Measurements from ENCODE around the gene TSC22D2. TPM values are rescaled to one million over a fixed set of nuclear protein-coding genes. Genes with fewer than 3 reads are reported as not detected.

The TSC22D2 gene
- total RNA-seq, 2 donors from 2014 or later = 37.8 to 51.6 TPM

GRCh38 chr3:150450916-150451315, 42.8 kb downstream of the TSC22D2 start:
- DNase-seq (no peak), ATAC-seq (no peak)
- no peak overlapping the region for H3K4me3 Mint-ChIP-seq
- no peaks in the 10 kb centered on the region for H3K27me3 Mint-ChIP-seq
- no peaks in the 10 kb centered on the region for H3K36me3 Mint-ChIP-seq (ENCODE audit: low read depth)
- H3K27ac Mint-ChIP-seq = no peak overlapping the region
- peaks cover 27% of the 10 kb centered on the region for H3K4me1 Mint-ChIP-seq
- no peaks in the 10 kb centered on the region for H3K9me3 ChIP-seq (ENCODE audit: control insufficient read depth, low read length, poor library complexity, severe bottlenecking)

GRCh38 chr3:150451329-150452048, 43.4 kb downstream of the TSC22D2 start:
- no peaks in the 10 kb centered on the region for H3K36me3 Mint-ChIP-seq (ENCODE audit: low read depth)

GRCh38 chr3:150453353-150453752, 45.3 kb downstream of the TSC22D2 start:
- no peak for DNase-seq
- H3K36me3 Mint-ChIP-seq (ENCODE audit: low read depth) = no peaks in the 10 kb centered on the region
- no peaks in the 10 kb centered on the region for H3K27me3 Mint-ChIP-seq
- no peak overlapping the region for H3K4me3 Mint-ChIP-seq
- H3K27ac Mint-ChIP-seq = no peak overlapping the region
- peaks cover 13% of the 10 kb centered on the region for H3K4me1 Mint-ChIP-seq
- no peak for ATAC-seq
- H3K9me3 ChIP-seq (ENCODE audit: control insufficient read depth, low read length, poor library complexity, severe bottlenecking) = no peaks in the 10 kb centered on the region

More at GRCh38 chr3:150451329-150452048, 43.4 kb downstream of the TSC22D2 start:
- H3K9me3 ChIP-seq (ENCODE audit: control insufficient read depth, low read length, poor library complexity, severe bottlenecking) = no peaks in the 10 kb centered on the region
- no peaks in the 10 kb centered on the region for H3K27me3 Mint-ChIP-seq
- peaks cover 26% of the 10 kb centered on the region for H3K4me1 Mint-ChIP-seq
- no peak overlapping the region for H3K27ac Mint-ChIP-seq
- H3K4me3 Mint-ChIP-seq = no peak overlapping the region
- ATAC-seq (no peak), DNase-seq (no peak)

- ATAC-seq (no peak), DNase-seq (no peak)
- Mint-ChIP-seq H3K4me3 (no peak overlapping the region), H3K4me1 (peaks cover 11% of the 10 kb centered on the region), H3K27ac (peak overlapping the region; percentile 6), H3K27me3 (no peaks in the 10 kb centered on the region), H3K36me3 (ENCODE audit: low read depth) (no peaks in the 10 kb centered on the region)
- no peaks in the 10 kb centered on the region for H3K9me3 ChIP-seq (ENCODE audit: control insufficient read depth, low read length, poor library complexity, severe bottlenecking)
These were observed 46.0 kb downstream of the TSC22D2 start for GRCh38 chr3:150454085-150454484.

- peaks cover 7% of the 10 kb centered on the region for H3K4me1 Mint-ChIP-seq
- no peak overlapping the region for H3K4me3 Mint-ChIP-seq
- no peaks in the 10 kb centered on the region for H3K9me3 ChIP-seq (ENCODE audit: control insufficient read depth, low read length, poor library complexity, severe bottlenecking)
- ATAC-seq = no peak
- no peak overlapping the region for H3K27ac Mint-ChIP-seq
- no peak for DNase-seq
- no peaks in the 10 kb centered on the region for H3K36me3 Mint-ChIP-seq (ENCODE audit: low read depth)
- H3K27me3 Mint-ChIP-seq = no peaks in the 10 kb centered on the region
These were observed 46.5 kb downstream of the TSC22D2 start for GRCh38 chr3:150454622-150455021.

GRCh38 chr3:150455341-150455740, 47.2 kb downstream of the TSC22D2 start:
- ATAC-seq = no peak
- Mint-ChIP-seq H3K4me1 (peaks cover 6% of the 10 kb centered on the region), H3K27me3 (no peaks in the 10 kb centered on the region), H3K4me3 (no peak overlapping the region), H3K27ac (no peak overlapping the region), H3K36me3 (ENCODE audit: low read depth) (no peaks in the 10 kb centered on the region)
- no peak for DNase-seq
- H3K9me3 ChIP-seq (ENCODE audit: control insufficient read depth, low read length, poor library complexity, severe bottlenecking) = no peaks in the 10 kb centered on the region

- Mint-ChIP-seq H3K4me1 (peaks cover 3% of the 10 kb centered on the region), H3K36me3 (ENCODE audit: low read depth) (no peaks in the 10 kb centered on the region), H3K4me3 (no peak overlapping the region), H3K27me3 (no peaks in the 10 kb centered on the region), H3K27ac (no peak overlapping the region)
- no peak for ATAC-seq
- H3K9me3 ChIP-seq (ENCODE audit: control insufficient read depth, low read length, poor library complexity, severe bottlenecking) = no peaks in the 10 kb centered on the region
- no peak for DNase-seq
These were observed 49.9 kb downstream of the TSC22D2 start for GRCh38 chr3:150458001-150458400.

GRCh38 chr3:150460484-150460883, 52.4 kb downstream of the TSC22D2 start:
- no peaks in the 10 kb centered on the region for H3K4me1 Mint-ChIP-seq
- no peak for ATAC-seq
- H3K9me3 ChIP-seq (ENCODE audit: control insufficient read depth, low read length, poor library complexity, severe bottlenecking) = no peaks in the 10 kb centered on the region
- H3K36me3 Mint-ChIP-seq (ENCODE audit: low read depth) = no peaks in the 10 kb centered on the region
- no peak for DNase-seq
- no peaks in the 10 kb centered on the region for H3K27me3 Mint-ChIP-seq
- H3K27ac Mint-ChIP-seq = no peak overlapping the region
- H3K4me3 Mint-ChIP-seq = no peak overlapping the region

- no peaks in the 10 kb centered on the region for H3K9me3 ChIP-seq (ENCODE audit: control insufficient read depth, low read length, poor library complexity, severe bottlenecking)
- no peaks in the 10 kb centered on the region for H3K4me1 Mint-ChIP-seq
- peak overlapping the region; percentile 29 for H3K27ac Mint-ChIP-seq
- H3K4me3 Mint-ChIP-seq = no peak overlapping the region
- no peaks in the 10 kb centered on the region for H3K27me3 Mint-ChIP-seq
- no peaks in the 10 kb centered on the region for H3K36me3 Mint-ChIP-seq (ENCODE audit: low read depth)
- ATAC-seq (no peak), DNase-seq (no peak)
These were observed 53.3 kb downstream of the TSC22D2 start for GRCh38 chr3:150461399-150461798.

GRCh38 chr3:150462108-150462507, 54.0 kb downstream of the TSC22D2 start:
- DNase-seq = no peak
- H3K9me3 ChIP-seq (ENCODE audit: control insufficient read depth, low read length, poor library complexity, severe bottlenecking) = no peaks in the 10 kb centered on the region
- Mint-ChIP-seq H3K4me3 (no peak overlapping the region), H3K27ac (peak overlapping the region; percentile 29), H3K4me1 (peaks cover under 1% of the 10 kb centered on the region), H3K27me3 (no peaks in the 10 kb centered on the region), H3K36me3 (ENCODE audit: low read depth) (no peaks in the 10 kb centered on the region)
- ATAC-seq = no peak

GRCh38 chr3:150464684-150465083, 56.6 kb downstream of the TSC22D2 start:
- H3K36me3 Mint-ChIP-seq (ENCODE audit: low read depth) = peaks cover 4% of the 10 kb centered on the region

GRCh38 chr3:150467381-150467780, 59.3 kb downstream of the TSC22D2 start:
- H3K27me3 Mint-ChIP-seq = no peaks in the 10 kb centered on the region
- peaks cover 4% of the 10 kb centered on the region for H3K36me3 Mint-ChIP-seq (ENCODE audit: low read depth)
- ATAC-seq = no peak
- no peak overlapping the region for H3K27ac Mint-ChIP-seq
- peaks cover 3% of the 10 kb centered on the region for H3K4me1 Mint-ChIP-seq
- H3K4me3 Mint-ChIP-seq = peak overlapping the region; percentile 46
- H3K9me3 ChIP-seq (ENCODE audit: control insufficient read depth, low read length, poor library complexity, severe bottlenecking) = no peaks in the 10 kb centered on the region
- DNase-seq = no peak

More at GRCh38 chr3:150464684-150465083, 56.6 kb downstream of the TSC22D2 start:
- ATAC-seq (no peak), DNase-seq (no peak)
- Mint-ChIP-seq H3K4me1 (peaks cover 3% of the 10 kb centered on the region), H3K4me3 (no peak overlapping the region), H3K27ac (no peak overlapping the region), H3K27me3 (no peaks in the 10 kb centered on the region)
- no peaks in the 10 kb centered on the region for H3K9me3 ChIP-seq (ENCODE audit: control insufficient read depth, low read length, poor library complexity, severe bottlenecking)

- Mint-ChIP-seq H3K27me3 (no peaks in the 10 kb centered on the region), H3K36me3 (ENCODE audit: low read depth) (peaks cover 4% of the 10 kb centered on the region), H3K4me3 (no peak overlapping the region), H3K27ac (no peak overlapping the region), H3K4me1 (peaks cover 3% of the 10 kb centered on the region)
- H3K9me3 ChIP-seq (ENCODE audit: control insufficient read depth, low read length, poor library complexity, severe bottlenecking) = no peaks in the 10 kb centered on the region
- DNase-seq (no peak), ATAC-seq (no peak)
These were observed 61.2 kb downstream of the TSC22D2 start for GRCh38 chr3:150469031-150469930.
